DMS53 treated with DMSO at 0.1 percent for 48 hours (cell line): ENCODE measurements around the gene NPIPA1.
"Not testable (repeated sequence)": the region's sequence is repeated elsewhere in the genome, so short reads cannot be mapped to it uniquely, and the experiment has no call there.

Experiments used
- DNase-seq: peaks from one replicate; lab custom pipeline; 2025; ENCODE audit not compliant: unreplicated experiment; lab: John Stamatoyannopoulos, UW

NPIPA1 gene

DNA sequence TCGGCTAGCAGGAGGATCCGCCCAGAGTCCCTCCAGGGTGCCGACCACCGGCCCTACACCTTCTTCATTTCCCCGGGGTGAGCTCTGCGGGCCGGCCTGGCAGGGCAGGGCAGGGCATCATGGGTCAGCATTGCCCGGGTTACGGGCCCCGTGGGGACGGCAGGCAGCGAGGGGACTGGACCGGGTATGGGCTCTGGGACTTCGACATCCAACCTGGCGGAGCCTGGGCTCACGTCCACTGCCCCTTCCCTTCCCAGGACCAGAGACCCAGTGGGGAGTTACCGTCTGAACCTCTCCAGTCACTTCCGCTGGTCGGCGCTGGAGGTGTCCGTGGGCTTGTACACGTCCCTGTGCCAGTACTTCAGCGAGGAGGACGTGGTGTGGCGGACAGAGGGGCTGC is 7.0 kb upstream of the NPIPA1 start:
- DNase-seq = not testable (repeated sequence)

DNA sequence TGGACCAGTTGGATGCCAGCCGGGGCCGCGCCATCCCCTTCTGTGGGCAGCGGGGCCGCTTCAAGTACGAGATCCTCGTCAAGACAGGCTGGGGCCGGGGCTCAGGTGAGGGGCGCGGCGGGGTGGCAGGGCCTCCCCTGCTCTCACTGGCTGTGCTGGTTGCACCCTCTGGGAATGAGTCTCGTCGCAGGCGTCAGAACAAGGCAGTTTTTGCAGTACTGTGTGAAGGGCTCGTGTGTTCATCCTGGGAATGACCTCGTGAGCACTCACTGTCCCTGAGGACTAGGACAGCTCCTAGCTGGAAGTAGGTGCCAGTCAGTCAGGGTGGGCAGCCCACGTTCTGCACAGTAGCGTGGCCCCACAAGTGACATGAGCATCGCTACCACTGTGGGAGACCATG is 6.3 kb upstream of the NPIPA1 start:
- not testable (repeated sequence) for DNase-seq

DNA sequence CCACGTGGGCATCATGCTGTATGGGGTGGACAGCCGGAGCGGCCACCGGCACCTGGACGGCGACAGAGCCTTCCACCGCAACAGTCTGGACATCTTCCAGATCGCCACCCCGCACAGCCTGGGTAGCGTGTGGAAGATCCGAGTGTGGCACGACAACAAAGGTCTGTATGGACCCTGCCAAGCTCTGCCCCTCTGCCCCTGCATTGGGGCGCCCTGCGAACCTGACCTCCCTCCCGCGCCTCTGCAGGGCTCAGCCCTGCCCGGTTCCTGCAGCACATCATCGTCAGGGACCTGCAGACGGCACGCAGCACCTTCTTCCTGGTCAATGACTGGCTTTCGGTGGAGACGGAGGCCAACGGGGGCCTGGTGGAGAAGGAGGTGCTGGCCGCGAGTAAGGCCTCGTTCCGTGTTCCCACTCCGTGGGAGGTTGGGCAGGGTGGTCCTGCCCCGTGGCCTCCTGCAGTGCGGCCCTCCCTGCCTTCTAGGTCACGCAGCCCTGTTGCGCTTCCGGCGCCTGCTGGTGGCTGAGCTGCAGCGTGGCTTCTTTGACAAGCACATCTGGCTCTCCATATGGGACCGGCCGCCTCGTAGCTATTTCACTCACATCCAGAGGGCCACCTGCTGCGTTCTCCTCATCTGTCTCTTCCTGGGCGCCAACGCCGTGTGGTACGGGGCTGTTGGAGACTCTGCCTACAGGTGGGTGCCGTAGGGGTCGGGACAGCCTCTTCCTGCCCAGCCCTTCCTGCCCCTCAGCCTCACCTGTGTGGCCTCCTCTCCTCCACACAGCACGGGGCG is 4.5 kb upstream of the NPIPA1 start:
- not testable (repeated sequence) for DNase-seq

DNA sequence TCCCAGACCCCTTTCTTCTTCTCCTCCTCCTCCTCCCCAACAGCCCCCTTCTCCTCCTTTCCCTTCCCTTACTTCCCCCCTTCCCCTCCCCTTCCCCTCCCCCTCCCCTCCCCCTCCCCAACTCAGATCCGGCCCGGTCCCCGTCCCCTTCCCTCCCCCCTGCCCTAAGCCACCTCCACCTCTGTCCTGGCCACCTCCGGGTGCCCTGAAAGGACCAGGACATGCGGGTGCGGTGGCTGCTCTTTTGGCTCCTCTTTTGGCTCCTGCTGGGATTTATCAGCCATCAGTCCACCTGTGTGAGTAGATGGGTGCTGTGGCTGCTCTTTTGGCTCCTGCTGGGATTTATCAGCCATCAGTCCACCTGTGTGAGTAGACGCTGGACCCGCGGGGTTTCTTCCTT is 751 bp downstream of the NPIPA1 start:
- not testable (repeated sequence) for DNase-seq

DNA sequence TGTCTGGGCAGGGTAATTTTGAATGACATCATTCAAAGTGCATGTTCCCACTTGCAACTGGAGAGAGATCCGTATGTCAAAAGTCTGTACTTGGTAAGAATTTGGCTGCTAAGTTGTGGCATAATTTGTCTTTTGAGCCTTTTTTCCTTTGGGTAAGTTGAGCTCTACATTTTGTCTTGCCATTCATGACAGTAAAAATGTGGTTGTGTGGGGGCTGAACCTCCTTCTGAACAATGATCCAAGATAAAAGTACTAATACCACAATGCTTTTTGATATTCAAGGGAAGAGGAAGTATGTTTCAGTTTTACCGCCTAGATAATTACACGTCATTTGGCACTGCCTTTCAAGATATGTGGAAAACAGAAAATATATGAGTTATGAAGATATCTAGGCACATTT is 5.4 kb downstream of the NPIPA1 start:
- not testable (repeated sequence) for DNase-seq

DNA sequence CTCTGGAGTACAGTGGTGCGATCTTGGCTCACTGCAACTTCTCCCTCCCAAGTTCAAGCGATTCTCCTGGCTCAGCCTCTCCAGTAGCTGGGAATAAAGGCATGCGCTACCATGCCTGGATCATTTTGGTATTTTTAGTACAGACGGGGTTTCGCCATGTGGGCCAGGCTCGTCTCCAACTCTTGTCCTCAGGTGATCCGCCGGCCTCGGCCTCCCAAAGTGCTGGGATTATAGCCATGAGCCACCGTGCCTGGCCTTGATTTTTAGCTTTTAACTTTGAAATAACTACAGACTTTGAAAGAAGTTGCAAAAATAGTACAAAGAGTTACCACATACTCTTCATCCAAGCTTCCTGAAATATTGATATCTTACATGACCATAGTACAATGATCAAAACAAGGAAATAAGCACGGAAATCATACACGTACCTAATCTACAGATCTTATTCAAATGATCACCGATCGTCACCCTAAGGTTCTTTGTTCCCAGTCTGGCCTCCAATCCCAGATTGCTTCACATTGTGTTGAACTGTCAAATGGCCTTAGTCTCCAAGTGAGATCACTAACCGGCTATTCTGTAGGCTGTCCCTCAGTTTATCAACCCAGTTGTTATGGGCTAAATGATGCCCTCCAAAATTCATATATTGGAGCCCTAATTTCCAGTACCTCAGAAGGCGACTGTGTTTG is 18.4 kb downstream of the NPIPA1 start:
- DNase-seq = no peak

DNA sequence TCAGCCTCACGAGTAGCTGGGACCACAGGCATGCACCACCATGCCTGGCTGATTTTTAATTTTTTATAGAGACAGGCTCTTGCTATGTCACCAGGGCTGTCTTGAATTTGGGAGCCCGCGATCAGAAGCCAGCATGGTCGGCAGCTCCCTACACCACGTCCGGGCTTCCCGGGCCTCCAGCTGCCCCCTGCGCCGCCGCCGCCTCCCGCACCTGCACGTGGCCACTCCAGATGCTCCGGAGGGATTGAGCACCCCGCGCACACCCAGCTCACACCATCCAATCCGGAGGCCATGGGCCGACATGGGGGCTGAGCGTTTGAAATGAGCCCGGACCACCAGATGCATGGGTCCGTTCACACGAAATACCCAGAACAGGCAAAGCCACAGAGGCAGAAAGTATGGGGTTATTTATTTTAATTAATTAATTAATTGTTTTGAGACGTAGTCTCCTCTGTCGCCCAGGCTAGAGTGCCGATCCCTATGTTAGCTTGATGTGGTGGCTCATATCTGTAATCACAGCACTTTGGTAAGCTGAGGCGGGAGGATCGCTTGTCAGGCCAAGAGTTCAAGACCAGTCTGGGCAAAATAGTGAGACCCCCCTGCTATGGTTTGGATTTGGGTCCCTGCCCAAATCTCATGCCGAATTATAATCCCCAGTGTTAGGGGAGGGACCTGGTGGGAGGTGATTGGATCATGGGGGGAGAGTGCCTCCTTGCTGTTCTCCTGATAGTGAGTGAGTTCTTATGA is 20.5 kb downstream of the NPIPA1 start:
- DNase-seq = no peak

DNA sequence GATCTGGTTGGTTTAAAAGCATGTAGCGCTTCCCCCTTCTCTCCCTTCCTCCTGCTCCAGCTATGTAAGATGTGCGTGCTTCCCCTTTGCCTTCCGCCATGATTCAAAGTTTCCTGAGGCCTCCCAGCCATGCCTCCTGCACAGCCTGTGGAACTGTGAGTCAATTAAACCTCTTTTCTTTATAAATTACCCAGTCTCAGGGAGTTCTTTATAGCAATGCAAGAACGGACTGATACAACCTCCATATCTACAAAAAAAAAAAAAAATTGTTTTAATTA is 21.0 kb downstream of the NPIPA1 start:
- DNase-seq = no peak

DNA sequence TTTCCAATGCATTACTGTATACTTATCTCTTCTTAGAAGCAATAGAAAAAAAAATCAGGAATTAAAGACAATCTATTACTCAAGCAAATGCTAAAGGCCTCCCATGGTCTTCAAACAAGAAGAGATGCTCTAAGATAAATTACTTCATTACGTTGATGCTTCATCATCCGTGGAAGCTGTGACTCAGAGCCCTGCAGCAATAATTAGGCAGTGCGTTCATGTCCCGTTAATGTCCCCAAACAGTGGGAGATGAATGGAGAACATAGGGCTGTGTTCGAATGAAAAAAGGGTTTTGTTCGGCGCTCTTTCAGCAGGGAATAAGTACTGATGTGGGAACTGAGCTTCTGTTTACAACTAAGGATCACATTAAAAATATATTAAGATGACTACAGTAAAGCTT is 21.7 kb downstream of the NPIPA1 start:
- DNase-seq = no peak

DNA sequence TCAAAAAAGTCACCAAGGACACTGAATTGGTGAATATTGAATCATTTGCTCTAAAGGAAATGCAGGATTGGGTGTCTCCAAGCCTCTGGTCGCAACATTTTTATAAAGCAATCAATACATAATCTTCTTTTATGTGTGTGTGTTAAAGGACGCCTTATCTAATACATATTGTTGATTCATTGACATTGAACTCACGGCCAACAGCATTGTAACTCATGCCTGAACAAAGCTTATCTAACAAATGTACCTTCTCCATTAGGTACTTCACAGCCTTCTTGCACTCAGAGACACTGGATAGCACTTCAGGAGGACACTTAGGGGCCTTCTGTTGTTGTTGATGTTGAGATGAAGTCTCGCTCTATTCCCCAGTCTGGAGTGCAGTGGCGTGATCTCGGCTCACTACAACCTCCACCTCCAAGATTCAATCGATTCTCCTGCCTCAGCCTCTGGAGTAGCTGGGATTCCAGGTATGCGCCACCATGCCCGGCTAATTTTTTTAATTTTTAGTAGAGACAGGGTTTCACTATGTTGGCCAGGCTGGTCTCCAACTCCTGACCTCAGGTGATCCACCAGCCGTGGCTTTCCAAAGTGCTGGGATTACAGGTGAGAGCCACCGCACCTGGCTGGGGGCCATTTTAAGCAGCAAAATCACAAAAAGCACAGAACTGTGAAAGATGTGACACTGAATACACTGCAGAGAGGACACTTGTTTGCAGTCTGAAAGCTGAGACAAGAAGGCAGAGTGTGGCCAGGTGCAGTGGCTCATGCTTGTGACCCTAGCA is 24.4 kb downstream of the NPIPA1 start:
- no peak for DNase-seq

DNA sequence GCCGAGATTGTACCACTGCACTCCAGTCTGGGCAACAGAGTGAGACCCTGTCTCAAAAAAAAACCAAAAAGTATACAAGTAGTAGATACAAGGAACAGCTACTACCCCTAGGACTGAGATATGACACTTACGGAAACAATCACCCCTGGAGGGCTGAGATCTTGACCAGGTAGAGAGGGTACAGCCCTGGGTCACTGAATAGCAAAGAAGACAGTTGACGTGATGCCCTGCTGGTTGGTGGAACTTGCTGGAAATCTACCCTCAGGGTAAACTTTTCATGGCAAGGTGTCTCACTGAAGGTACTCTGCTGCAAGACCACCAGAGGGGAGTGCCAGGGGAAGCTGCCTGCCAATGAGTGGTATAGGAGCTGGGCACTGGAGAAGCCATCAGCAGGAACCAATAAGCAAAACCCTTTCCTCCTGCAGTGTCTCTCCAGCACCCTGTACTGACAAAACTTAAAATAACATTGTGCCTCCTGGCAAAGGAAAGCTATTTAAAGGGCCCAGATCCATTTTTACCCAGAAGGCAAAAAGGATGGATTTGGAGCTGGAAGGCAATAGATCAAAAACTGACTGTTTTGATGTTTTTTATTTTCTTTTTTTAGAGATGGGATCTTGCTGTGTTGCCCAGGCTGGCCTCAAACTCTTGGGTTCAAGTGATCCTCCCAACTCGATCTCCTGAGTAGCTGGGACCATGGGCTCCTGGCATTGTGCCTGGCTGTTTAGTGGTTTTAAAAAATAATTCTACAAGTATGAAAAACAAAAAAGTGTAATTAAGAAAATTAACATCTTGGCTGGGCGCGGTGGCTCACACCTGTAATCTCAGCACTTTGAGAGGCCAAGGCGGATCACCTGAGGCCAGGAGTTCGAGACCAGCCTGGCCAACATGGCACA is 26.3 kb downstream of the NPIPA1 start:
- DNase-seq = no peak

DNA sequence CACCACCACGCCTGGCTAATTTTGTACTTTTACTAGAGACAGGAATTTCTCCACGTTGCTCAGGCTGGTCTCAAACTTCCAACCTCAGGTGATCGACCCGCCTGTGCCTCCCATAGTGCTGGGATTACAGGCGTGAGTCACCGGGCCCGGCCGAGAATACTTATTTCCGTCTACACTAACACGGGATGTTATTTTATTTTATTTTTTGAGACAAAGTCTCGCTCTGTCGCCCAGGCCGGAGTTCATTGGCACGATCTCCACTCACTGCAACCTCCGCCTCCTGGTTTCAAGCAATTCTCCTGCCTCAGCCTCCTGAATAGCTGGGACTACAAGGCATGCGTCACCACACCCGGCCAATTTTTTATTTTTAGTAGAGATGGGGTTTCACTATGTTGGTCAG is 28.1 kb downstream of the NPIPA1 start:
- DNase-seq = no peak

DNA sequence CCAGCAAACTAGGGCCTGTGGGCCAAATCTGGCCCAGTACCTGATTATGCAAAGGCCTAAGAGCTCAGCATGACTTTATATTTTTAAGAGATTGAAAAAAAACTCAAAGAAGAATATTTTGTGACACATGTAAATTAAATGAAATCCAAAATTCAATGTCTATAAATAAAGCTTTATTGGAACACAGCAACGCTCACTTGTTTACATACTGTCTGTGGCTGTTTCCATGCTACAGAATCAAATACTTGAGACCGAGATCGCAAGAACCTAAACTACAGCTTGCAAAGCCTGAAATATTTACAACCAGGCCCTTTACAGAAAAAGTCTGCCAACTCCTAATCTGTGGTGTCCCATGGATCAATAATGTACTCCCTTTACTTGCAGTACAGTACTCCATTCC is 32.6 kb downstream of the NPIPA1 start:
- DNase-seq = not testable (repeated sequence)

DNA sequence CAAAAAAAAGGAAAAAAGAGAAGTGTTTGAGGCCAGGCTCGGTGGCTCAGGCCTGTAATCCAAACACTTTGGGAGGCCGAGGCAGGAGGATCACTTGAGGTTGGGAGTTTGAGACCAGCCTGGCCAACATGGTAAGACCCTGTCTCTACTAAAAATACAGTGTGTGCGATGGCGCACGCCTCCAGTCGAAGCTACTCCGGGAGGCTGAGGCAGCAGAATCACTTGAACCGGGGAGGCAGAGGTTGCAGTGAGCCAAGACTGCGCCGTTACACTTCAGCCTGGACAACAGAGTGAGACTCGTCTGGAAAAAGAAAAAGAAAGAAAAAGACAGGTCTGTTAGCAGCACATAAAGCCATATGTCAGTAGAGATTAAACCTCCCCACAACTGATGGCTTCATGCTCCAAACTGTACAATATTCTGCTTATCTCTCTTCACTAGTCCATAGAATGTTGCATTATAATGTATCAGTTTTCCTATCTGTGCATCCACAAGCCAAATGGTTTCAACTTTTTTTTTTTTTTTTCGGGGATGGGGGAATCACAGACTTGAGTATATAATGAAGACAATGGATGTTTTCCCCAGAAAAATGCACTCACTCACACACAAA is 34.5 kb downstream of the NPIPA1 start:
- not testable (repeated sequence) for DNase-seq

DNA sequence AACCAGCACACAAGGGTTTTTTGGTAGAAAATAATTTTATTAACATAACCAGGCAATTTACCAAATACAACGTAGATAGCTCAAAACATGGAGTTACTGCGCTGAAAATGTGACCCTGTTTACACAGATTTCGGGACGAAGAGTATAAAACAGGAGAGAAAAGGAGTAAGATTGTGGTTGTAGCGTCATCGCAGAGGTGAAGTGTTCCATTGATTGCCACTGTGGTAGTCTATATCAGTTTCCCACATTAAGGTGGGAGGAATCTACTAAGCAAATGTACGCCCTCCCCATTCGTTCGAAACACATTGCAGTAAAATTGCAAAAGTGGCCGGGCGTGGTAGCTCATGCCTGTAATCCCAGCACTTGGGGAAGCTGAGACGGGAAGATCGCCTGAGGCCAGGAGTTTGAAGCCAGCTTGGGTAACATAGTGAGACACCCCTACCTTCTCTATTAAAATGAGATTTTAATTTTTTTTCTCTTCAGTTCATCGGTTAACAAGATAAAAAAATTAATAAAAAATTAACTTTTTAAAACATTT is 36.6 kb downstream of the NPIPA1 start:
- DNase-seq = not testable (repeated sequence)

DNA sequence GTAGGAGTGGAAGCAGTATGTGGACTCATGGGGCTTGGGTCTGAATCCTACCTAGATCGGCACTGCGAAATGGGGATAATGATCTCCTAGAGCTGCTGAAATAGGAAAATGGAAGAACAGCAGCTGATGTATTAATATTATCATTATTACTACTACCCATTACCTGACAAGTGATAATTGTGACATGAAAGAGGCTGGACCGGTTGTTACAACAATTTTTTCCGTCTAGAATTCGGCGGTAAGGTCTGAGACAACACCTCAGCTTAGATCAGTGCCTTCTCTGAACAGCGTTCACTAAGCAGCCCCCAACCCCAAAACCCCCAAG is 37.0 kb downstream of the NPIPA1 start:
- DNase-seq = not testable (repeated sequence)

DNA sequence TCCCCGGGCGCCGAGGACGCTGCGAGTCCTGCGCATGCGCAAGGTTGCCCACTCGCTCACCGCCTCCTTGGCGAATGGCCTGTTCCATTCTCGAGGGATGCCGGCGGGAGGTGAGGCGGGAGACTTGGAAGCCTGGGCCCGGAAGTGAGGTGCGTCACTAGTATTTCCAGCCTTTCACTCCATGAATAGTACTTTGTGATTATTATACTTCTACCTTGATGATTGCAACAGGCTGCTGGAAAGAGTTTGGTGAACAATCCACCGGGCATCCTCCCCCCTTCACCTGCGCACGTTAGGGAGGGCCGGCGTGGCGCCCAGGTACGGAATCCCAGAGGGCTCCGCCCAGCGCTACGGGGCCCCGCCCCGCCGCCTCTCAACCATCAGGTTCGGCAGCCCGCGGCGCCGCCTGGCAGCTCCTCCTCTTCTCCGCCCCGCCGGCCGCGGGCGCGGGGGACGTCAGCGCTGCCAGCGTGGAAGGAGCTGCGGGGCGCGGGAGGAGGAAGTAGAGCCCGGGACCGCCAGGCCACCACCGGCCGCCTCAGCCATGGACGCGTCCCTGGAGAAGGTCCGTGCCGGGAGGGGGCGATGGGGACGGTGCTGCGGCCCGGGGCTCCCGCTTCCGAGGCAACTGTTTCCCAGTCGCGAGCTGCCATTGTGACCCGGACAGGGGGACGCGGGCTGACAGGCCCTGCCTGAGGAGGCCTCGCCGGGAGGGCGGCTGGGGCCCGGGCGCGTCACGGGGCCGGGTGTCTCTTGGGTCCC is 37.6 kb downstream of the NPIPA1 start, which contains the start of gene PDXDC1:
PDXDC1 (plus strand) TSS at position 371 of the 762 bp plus-strand sequence; CDS start at position 545, 174 bp downstream.
- DNase-seq = peak; percentile 91

DNA sequence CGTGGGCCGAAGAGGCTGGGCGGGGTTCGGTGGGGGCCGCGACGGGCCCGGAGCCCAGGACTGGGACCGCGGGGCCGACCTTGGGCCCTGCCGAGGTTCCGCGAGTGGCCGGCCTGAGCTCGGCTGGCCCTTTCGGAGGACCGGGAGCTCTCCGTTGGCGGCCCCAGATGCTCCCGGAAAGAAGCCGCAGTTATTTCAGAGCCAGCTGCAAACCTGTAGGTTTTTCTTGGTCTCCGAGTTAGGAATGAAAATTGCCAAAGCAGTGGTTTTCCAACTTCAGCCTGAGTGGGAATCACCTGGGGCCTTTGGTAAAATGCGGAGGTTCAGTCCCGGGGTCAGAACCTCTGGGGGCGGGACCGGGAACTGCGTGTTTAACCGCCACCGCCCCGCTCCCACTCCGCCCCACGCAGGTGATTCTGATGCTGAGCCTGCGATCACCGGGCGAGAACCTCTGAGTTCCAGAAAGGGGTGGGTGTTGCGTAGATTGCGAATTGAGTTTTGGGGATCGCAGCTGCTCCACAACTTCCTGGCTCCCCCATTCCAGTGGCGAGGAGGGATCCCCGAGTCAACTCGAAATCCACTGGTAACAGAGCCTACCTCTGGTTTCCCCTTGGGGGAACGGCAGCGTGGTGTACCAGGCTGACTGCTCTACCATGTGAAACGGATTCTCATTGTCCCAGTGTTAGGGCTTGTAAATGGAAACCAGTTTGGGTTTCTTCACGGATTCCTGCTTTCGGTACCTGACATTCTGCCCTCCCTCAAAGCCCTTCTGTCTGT is 38.4 kb downstream of the NPIPA1 start:
- DNase-seq = not testable (repeated sequence)
